ENCODE data around the gene RC3H1.

DNA sequence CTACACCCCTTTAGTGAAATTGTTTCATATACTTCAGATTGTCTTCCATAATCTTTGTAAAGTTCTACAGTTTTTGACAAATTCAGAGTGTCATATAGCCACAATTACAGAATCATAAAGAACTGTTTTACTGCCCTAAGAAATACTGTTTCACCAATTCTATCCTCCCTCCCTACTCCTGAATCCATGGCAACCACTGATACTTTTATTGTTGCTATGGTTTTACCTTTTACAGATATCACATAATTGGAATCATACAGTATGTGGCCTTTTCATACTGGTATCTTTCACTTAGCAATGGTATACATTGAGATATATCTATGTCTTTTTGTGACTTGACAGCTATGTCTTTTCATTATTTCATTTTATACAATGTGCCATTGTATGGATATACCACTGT is 34.1 kb downstream of the RC3H1 start:
- TF ChIP-seq POLR2A (IDR thresholded peaks at IDR 0.05) (no peak), POLR2AphosphoS5 (IDR thresholded peaks at IDR 0.05) (no peak)
